GM23338 (cell line): ENCODE measurements around the gene BCL2L13. TPM values are rescaled to one million over a fixed set of nuclear protein-coding genes. Genes with fewer than 3 reads are reported as not detected.

ENCODE experiments used
- ATAC-seq: fragments of 200-7000 bp; cut with Tn5 transposase; 3 replicates; pipeline ENCODE4 v1.9.1; 2020
- DNase-seq: peaks from one replicate; pipeline ENCODE4 v3.0.0-alpha.2; 2015; ENCODE audit warnings: low spot score
- H2AFZ ChIP-seq: fragments of 200-600 bp; sonication (generic); 2 replicates; pipeline ENCODE4 v1.8.0; 2016; ENCODE audit warnings: antibody characterized with exemption, mild to moderate bottlenecking, moderate library complexity
- H3F3A ChIP-seq: fragments of 200-600 bp; sonication (generic); replicated peaks from 2 replicates; pipeline ENCODE4 v1.8.0; 2017; ENCODE audit warnings: antibody characterized with exemption, mixed run types, low read depth
- H3K27ac ChIP-seq: fragments of 200-600 bp; sonication (generic); 2 replicates; pipeline ENCODE4 v1.6.1; 2016; ENCODE audit warnings: low read depth
- H3K27me3 ChIP-seq: fragments of 200-600 bp; sonication (generic); 2 replicates; pipeline ENCODE4 v1.8.0; 2016; ENCODE audit warnings: mild to moderate bottlenecking, mixed run types, moderate library complexity; ENCODE audit not compliant: insufficient read depth
- H3K36me3 ChIP-seq: fragments of 200-600 bp; sonication (generic); 2 replicates; pipeline ENCODE4 v1.8.0; 2016; ENCODE audit warnings: mild to moderate bottlenecking; ENCODE audit not compliant: insufficient read depth
- H3K4me1 ChIP-seq: fragments of 200-600 bp; sonication (generic); 2 replicates; pipeline ENCODE4 v1.8.0; 2016; ENCODE audit warnings: mild to moderate bottlenecking, moderate library complexity; ENCODE audit not compliant: insufficient read depth
- H3K4me2 ChIP-seq: fragments of 200-600 bp; sonication (generic); 2 replicates; pipeline ENCODE4 v1.7.1; 2017; ENCODE audit warnings: mixed run types
- H3K4me3 ChIP-seq: fragments of 200-600 bp; sonication (generic); 2 replicates; pipeline ENCODE4 v1.6.1; 2016; ENCODE audit warnings: mixed run types
- H3K79me2 ChIP-seq: fragments of 200-600 bp; sonication (generic); replicated peaks from 2 replicates; pipeline ENCODE4 v1.8.0; 2017; ENCODE audit warnings: mild to moderate bottlenecking; ENCODE audit not compliant: insufficient read depth
- H3K9me2 ChIP-seq: fragments of 200-600 bp; sonication (generic); 2 replicates; pipeline ENCODE4 v1.8.0; 2017; ENCODE audit not compliant: insufficient read depth
- H4K20me1 ChIP-seq: fragments of 200-600 bp; sonication (generic); replicated peaks from 2 replicates; pipeline ENCODE4 v1.8.0; 2017; ENCODE audit warnings: mild to moderate bottlenecking; ENCODE audit not compliant: insufficient read depth
- H3K27ac Mint-ChIP-seq: 2 replicates; pipeline ENCODE4 v1.8.0; 2020; ENCODE audit warnings: inconsistent platforms, mild to moderate bottlenecking, moderate library complexity, mixed read lengths
- H3K27me3 Mint-ChIP-seq: 3 replicates; pipeline ENCODE4 v1.8.0; 2022; ENCODE audit warnings: low read depth, mild to moderate bottlenecking, moderate library complexity, mixed read lengths, inconsistent platforms; ENCODE audit not compliant: insufficient read depth, poor library complexity
- H3K36me3 Mint-ChIP-seq: 3 replicates; pipeline ENCODE4 v1.8.0; 2021; ENCODE audit warnings: low read depth, mild to moderate bottlenecking, inconsistent platforms, moderate library complexity, mixed read lengths
- H3K4me1 Mint-ChIP-seq: 3 replicates; pipeline ENCODE4 v1.8.0; 2020; ENCODE audit warnings: mild to moderate bottlenecking, inconsistent platforms, mixed read lengths
- H3K4me3 Mint-ChIP-seq: 3 replicates; pipeline ENCODE4 v1.8.0; 2021; ENCODE audit warnings: moderate library complexity, mild to moderate bottlenecking, inconsistent platforms, mixed read lengths
- H3K9me3 Mint-ChIP-seq: 3 replicates; pipeline ENCODE4 v1.8.0; 2020; ENCODE audit warnings: moderate library complexity, mild to moderate bottlenecking, inconsistent platforms, mixed read lengths
- CREB1 ChIP-seq: fragments of 250-450 bp; sonication (Bioruptor Pico); IDR thresholded peaks from 2 replicates; pipeline ENCODE4 v1.5.0; 2020; ENCODE audit warnings: low read depth, mild to moderate bottlenecking, moderate library complexity
- CTCF ChIP-seq, 2 experiments: fragments of 200-600 bp in 1 of 2; sonication (generic) in 1 of 2; conservative IDR thresholded peaks; 2 replicates each; pipeline versions ENCODE4 v1.5.1 to v1.6.1; 2016 to 2017; ENCODE audit warnings: antibody characterized with exemption in 2 of 2, low read depth in 2 of 2, mild to moderate bottlenecking in 2 of 2, moderate library complexity in 1 of 2
- ETS1 ChIP-seq: IDR thresholded peaks from 2 replicates; pipeline ENCODE4 v1.6.1; 2016; ENCODE audit warnings: antibody characterized with exemption
- EZH2 ChIP-seq: fragments of 200-600 bp; sonication (generic); IDR thresholded peaks from one replicate; pipeline ENCODE4 v1.8.0; 2017; ENCODE audit warnings: antibody characterized with exemption, mild to moderate bottlenecking, low read depth; ENCODE audit not compliant: unreplicated experiment
- EZH2phosphoT487 ChIP-seq: fragments of 200-600 bp; sonication (generic); IDR thresholded peaks from one replicate; pipeline ENCODE4 v1.8.1; 2018; ENCODE audit warnings: antibody characterized with exemption; ENCODE audit not compliant: unreplicated experiment
- JUNB ChIP-seq: IDR thresholded peaks from one replicate; pipeline ENCODE4 v1.6.1; 2016; ENCODE audit warnings: antibody characterized with exemption; ENCODE audit not compliant: unreplicated experiment
- NANOG ChIP-seq: IDR thresholded peaks from 2 replicates; pipeline ENCODE4 v1.6.1; 2016; ENCODE audit warnings: antibody characterized with exemption, borderline replicate concordance
- POLR2AphosphoS5 ChIP-seq: IDR thresholded peaks from 2 replicates; pipeline ENCODE4 v1.6.1; 2016; ENCODE audit warnings: antibody characterized with exemption, low read depth
- STAT1 ChIP-seq: IDR thresholded peaks from one replicate; pipeline ENCODE4 v1.6.1; 2016; ENCODE audit warnings: antibody characterized with exemption; ENCODE audit not compliant: unreplicated experiment
- ZNF114 ChIP-seq: fragments of 250-450 bp; sonication (Bioruptor Pico); IDR thresholded peaks from 2 replicates; pipeline ENCODE4 v1.5.0; 2020; ENCODE audit warnings: mild to moderate bottlenecking, moderate library complexity
- ZNF331 ChIP-seq: fragments of 250-450 bp; sonication (Bioruptor Pico); IDR thresholded peaks from 2 replicates; pipeline ENCODE4 v1.5.0; 2020; ENCODE audit warnings: low read depth, mild to moderate bottlenecking, moderate library complexity
- polyA plus RNA-seq: library from polyadenylated mRNA; unstranded; fragments of >200 nt; fragmentation: Nextera tagmentation; extraction: Ambion mirVana; gene quantifications from 2 replicates; pipeline ENCODE4 v1.2.1, GENCODE V29; 2016
- total RNA-seq: library from RNA; depleted of rRNA; stranded (reverse); fragments of >200 nt; shearing (Covaris generic); gene quantifications from 2 replicates; pipeline ENCODE4 v1.2.3, GENCODE V29; 2014
- TF ChIP-seq, protein P1 (sequence below): fragments of 250-450 bp; sonication (Bioruptor Pico); IDR thresholded peaks from 2 replicates; pipeline ENCODE4 v1.5.0; 2020; ENCODE audit warnings: mild to moderate bottlenecking, moderate library complexity
- TF ChIP-seq, protein P2 (sequence below): IDR thresholded peaks from one replicate; pipeline ENCODE4 v1.6.1; 2018; ENCODE audit warnings: antibody characterized with exemption; ENCODE audit not compliant: unreplicated experiment

The BCL2L13 gene
- total and polyA plus RNA-seq, 2 experiments from 2014 or later: 22.4 to 32.3 TPM

- Histone ChIP-seq H3K4me3 (no peak overlapping the region), H3F3A (no peaks in the 10 kb centered on the region), H3K9me2 (no peaks in the 10 kb centered on the region), H3K79me2 (no peaks in the 10 kb centered on the region), H3K27me3 (no peaks in the 10 kb centered on the region), H3K27ac (no peak overlapping the region), H3K4me2 (no peak overlapping the region), H3K36me3 (no peaks in the 10 kb centered on the region), H4K20me1 (no peaks in the 10 kb centered on the region; the same call in 1 of the 2 replicates), H3K4me1 (no peaks in the 10 kb centered on the region), H2AFZ (no peak overlapping the region)
- Mint-ChIP-seq H3K27ac (no peak overlapping the region), H3K9me3 (no peaks in the 10 kb centered on the region), H3K4me3 (no peak overlapping the region), H3K36me3 (no peaks in the 10 kb centered on the region; the same call in 2 of the 3 replicates), H3K27me3 (peaks cover 1% of the 10 kb centered on the region), H3K4me1 (no peaks in the 10 kb centered on the region)
- DNase-seq: no peak
- TF ChIP-seq CREB1 (CRISPR knock-in tag): no peak
- no peak for TF ChIP-seq NANOG
- no peak for TF ChIP-seq EZH2phosphoT487
- no peak for TF ChIP-seq STAT1
- TF ChIP-seq ETS1: no peak
- TF ChIP-seq, protein P1, sequence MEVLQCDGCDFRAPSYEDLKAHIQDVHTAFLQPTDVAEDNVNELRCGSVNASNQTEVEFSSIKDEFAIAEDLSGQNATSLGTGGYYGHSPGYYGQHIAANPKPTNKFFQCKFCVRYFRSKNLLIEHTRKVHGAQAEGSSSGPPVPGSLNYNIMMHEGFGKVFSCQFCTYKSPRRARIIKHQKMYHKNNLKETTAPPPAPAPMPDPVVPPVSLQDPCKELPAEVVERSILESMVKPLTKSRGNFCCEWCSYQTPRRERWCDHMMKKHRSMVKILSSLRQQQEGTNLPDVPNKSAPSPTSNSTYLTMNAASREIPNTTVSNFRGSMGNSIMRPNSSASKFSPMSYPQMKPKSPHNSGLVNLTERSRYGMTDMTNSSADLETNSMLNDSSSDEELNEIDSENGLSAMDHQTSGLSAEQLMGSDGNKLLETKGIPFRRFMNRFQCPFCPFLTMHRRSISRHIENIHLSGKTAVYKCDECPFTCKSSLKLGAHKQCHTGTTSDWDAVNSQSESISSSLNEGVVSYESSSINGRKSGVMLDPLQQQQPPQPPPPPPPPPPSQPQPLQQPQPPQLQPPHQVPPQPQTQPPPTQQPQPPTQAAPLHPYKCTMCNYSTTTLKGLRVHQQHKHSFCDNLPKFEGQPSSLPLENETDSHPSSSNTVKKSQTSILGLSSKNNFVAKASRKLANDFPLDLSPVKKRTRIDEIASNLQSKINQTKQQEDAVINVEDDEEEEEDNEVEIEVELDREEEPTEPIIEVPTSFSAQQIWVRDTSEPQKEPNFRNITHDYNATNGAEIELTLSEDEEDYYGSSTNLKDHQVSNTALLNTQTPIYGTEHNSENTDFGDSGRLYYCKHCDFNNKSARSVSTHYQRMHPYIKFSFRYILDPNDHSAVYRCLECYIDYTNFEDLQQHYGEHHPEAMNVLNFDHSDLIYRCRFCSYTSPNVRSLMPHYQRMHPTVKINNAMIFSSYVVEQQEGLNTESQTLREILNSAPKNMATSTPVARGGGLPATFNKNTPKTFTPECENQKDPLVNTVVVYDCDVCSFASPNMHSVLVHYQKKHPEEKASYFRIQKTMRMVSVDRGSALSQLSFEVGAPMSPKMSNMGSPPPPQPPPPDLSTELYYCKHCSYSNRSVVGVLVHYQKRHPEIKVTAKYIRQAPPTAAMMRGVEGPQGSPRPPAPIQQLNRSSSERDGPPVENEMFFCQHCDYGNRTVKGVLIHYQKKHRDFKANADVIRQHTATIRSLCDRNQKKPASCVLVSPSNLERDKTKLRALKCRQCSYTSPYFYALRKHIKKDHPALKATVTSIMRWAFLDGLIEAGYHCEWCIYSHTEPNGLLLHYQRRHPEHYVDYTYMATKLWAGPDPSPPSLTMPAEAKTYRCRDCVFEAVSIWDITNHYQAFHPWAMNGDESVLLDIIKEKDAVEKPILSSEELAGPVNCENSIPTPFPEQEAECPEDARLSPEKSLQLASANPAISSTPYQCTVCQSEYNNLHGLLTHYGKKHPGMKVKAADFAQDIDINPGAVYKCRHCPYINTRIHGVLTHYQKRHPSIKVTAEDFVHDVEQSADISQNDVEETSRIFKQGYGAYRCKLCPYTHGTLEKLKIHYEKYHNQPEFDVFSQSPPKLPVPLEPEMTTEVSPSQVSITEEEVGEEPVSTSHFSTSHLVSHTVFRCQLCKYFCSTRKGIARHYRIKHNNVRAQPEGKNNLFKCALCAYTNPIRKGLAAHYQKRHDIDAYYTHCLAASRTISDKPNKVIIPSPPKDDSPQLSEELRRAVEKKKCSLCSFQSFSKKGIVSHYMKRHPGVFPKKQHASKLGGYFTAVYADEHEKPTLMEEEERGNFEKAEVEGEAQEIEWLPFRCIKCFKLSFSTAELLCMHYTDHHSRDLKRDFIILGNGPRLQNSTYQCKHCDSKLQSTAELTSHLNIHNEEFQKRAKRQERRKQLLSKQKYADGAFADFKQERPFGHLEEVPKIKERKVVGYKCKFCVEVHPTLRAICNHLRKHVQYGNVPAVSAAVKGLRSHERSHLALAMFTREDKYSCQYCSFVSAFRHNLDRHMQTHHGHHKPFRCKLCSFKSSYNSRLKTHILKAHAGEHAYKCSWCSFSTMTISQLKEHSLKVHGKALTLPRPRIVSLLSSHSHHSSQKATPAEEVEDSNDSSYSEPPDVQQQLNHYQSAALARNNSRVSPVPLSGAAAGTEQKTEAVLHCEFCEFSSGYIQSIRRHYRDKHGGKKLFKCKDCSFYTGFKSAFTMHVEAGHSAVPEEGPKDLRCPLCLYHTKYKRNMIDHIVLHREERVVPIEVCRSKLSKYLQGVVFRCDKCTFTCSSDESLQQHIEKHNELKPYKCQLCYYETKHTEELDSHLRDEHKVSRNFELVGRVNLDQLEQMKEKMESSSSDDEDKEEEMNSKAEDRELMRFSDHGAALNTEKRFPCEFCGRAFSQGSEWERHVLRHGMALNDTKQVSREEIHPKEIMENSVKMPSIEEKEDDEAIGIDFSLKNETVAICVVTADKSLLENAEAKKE: no peak
- TF ChIP-seq POLR2AphosphoS5: no peak
- no peak for TF ChIP-seq JUNB
- TF ChIP-seq ZNF331: no peak
- TF ChIP-seq ZNF114 (CRISPR knock-in tag): no peak
- TF ChIP-seq, protein P2, sequence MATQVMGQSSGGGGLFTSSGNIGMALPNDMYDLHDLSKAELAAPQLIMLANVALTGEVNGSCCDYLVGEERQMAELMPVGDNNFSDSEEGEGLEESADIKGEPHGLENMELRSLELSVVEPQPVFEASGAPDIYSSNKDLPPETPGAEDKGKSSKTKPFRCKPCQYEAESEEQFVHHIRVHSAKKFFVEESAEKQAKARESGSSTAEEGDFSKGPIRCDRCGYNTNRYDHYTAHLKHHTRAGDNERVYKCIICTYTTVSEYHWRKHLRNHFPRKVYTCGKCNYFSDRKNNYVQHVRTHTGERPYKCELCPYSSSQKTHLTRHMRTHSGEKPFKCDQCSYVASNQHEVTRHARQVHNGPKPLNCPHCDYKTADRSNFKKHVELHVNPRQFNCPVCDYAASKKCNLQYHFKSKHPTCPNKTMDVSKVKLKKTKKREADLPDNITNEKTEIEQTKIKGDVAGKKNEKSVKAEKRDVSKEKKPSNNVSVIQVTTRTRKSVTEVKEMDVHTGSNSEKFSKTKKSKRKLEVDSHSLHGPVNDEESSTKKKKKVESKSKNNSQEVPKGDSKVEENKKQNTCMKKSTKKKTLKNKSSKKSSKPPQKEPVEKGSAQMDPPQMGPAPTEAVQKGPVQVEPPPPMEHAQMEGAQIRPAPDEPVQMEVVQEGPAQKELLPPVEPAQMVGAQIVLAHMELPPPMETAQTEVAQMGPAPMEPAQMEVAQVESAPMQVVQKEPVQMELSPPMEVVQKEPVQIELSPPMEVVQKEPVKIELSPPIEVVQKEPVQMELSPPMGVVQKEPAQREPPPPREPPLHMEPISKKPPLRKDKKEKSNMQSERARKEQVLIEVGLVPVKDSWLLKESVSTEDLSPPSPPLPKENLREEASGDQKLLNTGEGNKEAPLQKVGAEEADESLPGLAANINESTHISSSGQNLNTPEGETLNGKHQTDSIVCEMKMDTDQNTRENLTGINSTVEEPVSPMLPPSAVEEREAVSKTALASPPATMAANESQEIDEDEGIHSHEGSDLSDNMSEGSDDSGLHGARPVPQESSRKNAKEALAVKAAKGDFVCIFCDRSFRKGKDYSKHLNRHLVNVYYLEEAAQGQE: no peak
- TF ChIP-seq CTCF (conservative IDR thresholded peaks at IDR 0.05; ENCODE audit: low read depth in 2 of 2): no peak
- TF ChIP-seq EZH2: no peak
- ATAC-seq: no peak
Measured at GRCh38 chr22:17692841-17693240, 54.3 kb downstream of the BCL2L13 start.
